Stimulated activated CD8-positive, alpha-beta memory T cell treated with anti-CD3 and anti-CD28 coated beads, Interleukin-4, amount 100 ng/mL, for 48 hours (primary cell): ENCODE measurements around the gene PRICKLE1.

ENCODE experiments used
- DNase-seq: peaks from one replicate; pipeline ENCODE4 v3.0.0-alpha.2; 2020

The PRICKLE1 gene

DNA sequence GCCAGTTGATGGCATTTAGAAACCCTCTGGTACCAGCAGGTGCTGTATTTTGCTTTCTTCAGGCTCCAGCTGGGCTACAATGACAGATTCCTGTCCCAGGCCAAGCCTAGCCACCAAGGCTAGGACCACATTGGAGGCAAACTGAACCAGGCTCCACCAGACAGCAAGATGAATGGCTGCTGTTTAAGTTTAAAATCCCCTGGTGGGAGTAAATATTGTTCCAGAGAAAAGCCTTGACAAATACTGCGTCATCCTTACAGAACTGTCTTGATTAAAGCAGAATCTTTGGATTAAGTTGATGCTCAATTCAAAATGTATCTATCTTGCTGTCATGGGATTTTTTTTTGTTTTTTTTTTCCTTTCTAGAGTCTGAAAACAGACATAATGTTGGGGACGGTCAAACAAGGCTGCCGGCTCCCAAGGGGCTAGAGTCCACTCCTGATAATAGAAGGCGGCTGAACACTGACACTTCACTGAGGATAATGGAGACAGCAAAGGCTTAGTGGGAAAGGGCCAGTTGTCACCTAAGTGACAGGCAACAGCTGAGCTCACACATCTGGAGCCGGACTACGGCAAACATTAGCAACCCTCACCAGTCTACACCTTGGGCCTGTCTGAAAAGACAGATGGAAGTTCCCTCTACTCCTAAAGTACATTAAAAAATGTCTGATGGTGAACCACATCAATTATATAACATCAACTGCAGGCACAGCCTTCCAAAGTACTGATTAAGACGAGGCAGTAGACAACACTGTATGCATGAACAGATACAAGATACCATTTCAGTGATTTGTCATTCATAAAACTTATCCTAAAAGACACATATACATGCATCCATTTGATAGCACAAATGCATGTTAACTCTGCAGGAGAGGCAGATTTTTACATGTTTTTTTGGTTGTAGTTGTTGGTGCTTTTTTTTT, 1.7 kb downstream of the PRICKLE1 start:
- DNase-seq, result no peak

- no peak for DNase-seq
Measured at GRCh38 chr12:42586268-42586667, 3.3 kb downstream of the PRICKLE1 start.

DNA sequence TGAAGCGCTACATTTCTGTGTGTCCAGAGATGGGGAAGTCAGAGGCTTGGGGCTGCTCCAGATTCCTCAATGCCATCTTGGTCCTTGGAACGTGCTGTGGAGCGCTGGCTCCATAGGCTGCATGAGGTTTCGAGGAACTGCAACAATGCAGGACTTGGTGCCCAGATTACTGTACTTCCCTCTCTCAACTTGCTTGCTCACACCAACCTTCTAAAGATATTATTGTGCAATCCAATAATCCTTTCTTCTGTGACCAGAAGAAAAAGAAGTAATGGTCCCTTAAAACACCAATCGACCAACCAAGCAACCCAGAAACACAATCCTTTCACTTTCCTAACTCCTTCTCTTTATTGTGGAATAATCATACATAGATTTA, 3.7 kb downstream of the PRICKLE1 start:
- no peak for DNase-seq

DNA sequence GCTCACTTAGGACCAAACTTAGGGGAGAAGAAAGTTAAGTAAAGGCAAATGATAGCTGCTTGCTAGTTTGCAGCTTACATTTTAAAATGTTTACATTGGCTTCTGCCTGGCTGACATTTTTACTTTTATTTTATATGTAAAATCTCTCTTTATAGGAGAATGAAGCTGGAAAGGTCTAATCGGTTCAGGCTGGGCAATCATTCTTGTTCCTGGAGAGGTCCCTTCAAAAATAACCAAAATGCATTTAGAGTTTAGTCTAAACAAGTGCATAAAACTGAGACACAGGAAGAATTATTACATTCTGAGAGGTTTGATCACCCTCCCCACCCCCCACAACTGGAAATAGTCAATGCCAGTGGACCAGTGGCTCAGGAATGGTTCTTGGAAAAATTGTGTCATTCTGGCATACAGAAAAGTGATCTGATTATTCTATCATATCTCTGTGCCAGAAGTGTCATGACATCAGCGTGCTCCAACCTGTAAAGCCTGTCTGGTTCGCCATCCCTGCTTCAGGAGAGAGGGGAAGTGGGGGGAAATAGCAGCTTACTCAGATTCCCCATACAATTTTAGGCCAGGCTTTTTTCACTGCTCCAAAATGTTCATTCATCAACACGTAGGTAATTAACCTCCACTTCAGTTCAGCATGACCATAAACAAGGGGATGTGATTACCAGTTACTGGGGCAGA, 4.2 kb downstream of the PRICKLE1 start:
- no peak for DNase-seq

- DNase-seq, result no peak
Measured at GRCh38 chr12:42584651-42585111, 4.9 kb downstream of the PRICKLE1 start.

DNA sequence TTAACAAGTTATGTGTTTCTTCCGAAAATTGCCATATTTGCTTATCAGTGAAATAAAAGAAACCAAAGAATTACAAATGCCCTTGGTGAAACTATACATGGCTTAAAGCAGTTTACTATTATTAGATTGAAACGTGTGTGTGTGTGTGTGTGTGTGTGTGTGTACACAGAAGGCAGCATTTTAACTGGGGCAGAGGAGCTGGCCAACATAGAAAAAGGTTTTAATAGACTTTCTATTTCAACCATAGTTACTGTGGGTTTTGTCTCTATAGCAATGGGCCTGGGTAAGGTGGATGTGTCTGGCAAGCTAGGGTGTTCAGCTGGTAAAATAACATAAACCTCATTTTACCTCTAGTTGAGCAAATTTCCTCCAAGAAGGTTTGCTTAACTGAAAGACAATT, 6.5 kb downstream of the PRICKLE1 start:
- DNase-seq, result no peak

GRCh38 chr12:42582498-42582897, 7.0 kb downstream of the PRICKLE1 start:
- DNase-seq, result no peak

GRCh38 chr12:42582050-42582449, 7.5 kb downstream of the PRICKLE1 start:
- DNase-seq, result no peak

DNA sequence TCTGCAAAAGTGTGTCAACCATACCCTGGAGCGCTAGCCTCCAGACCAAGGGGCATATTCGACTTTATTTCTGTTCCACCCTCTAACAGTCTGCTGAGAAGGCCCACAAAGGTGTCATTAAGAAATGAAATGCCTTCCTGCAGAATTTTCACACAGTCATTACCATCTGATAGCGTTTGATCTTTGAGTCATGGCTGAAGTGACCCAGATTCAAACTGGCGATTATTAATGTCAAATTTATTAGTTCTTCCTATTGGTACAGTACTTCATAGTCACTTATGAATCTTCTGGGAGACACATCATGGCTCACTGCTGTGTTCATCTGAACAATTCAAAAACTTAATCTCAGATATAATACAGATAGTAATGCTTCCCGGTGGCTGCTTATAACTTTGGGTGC, 13.2 kb downstream of the PRICKLE1 start:
- no peak for DNase-seq

- DNase-seq, result no peak
Measured at GRCh38 chr12:42575717-42576116, 13.8 kb downstream of the PRICKLE1 start.

GRCh38 chr12:42574851-42575266, 14.7 kb downstream of the PRICKLE1 start:
- no peak for DNase-seq

- no peak for DNase-seq
Measured at GRCh38 chr12:42571327-42572009, 18.1 kb downstream of the PRICKLE1 start.

DNA sequence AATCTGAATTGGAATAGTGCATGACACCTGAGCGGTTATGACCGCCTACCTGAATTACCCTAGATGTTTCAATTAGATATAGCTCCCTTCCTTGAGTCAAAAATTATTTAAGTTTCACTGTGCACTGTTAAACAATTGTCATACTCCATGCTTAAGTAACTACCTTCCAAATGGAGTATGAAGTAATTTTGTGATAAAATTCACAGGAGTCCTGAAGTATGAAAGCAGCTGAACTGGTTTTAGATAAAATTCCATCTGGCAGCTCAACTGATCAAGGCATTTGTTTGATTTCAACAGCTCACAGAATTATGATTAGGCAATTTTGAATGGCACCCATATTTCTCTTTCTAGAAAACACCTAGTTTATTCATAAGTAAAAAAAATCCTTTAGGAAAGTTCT, 19.5 kb downstream of the PRICKLE1 start:
- no peak for DNase-seq

- no peak for DNase-seq
Measured at GRCh38 chr12:42568952-42569915, 20.3 kb downstream of the PRICKLE1 start.

DNA sequence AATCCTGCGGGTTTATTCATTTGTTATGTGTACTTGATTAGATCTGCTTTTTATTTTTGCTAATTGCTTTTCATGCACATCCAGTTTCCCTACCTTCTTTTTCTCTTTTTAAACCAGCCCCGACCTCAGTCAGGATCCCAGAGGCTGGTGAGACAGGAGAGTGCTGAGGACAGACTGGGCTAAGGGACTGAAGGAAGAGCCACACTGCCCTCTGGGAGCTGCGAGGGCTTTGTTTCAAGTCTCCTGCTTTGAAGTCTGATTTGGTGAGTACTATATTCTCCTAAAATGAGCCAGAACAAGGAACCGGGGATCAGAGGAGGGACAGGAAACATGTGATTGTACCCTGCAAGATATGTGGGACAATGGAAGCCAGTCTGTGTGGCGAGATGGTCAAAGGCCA, 23.9 kb downstream of the PRICKLE1 start:
- DNase-seq, result no peak

DNA sequence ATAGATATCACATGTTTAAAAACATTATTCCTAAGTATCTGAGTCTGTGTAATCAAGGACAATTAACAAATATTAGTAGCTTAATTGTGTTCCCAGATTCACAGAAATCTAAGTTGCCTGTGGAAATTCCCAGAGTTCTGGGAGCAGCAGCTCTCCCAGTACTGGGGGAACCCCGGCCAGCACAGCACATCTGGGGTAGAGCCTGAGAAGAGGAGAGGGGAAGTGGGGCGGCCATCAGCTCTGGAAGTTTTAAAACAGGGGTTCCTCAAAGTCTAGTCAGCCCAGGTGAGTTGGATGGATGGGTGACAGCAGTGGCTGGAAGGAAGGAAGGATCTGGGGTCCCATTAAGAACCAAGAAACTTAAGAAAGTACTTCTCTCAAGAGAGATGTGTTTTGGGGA, 24.6 kb downstream of the PRICKLE1 start:
- no peak for DNase-seq

GRCh38 chr12:42564556-42564955, 25.0 kb downstream of the PRICKLE1 start:
- no peak for DNase-seq

DNA sequence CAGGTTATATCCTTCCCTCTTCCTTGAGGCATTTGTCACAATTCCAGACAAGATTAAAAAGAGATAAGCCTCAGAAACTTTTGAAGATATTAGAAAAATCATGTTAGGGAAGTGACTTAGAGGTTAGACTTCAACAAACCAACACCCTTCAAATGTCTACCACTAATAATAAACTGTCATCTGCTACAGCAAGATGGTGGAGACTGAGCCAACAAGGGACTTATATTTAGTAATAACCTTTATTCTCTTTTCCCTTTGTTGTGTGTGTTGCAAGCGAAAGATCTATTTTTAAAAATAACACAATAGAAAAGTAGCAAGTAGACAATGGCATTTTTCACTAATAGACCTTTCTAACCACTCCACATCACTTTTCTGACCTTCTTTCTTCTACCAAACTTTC, 28.6 kb downstream of the PRICKLE1 start:
- no peak for DNase-seq

- no peak for DNase-seq
Measured at GRCh38 chr12:42557586-42558172, 31.9 kb downstream of the PRICKLE1 start.

GRCh38 chr12:42556917-42557316, 32.6 kb downstream of the PRICKLE1 start:
- no peak for DNase-seq

DNA sequence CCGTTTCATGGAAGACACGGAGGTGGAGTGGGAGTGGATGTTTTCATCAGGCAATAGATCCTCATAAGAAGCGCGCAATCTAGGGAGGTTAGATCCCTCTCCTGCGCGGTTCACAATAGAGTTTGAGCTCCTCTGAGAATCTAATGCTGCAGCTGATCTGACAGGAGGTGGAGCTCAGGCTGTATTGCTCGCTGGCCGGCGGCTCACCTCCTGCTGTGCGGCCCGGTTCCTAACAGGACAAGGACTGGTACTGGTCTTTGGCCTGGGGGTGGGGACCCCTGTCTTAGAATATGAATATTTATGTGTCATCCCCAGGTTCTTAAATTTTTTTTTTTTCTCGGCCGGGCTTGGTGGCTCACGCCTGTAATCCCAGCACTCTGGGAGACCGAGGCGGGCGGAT, 36.7 kb downstream of the PRICKLE1 start:
- DNase-seq, result no peak

GRCh38 chr12:42550800-42551199, 38.7 kb downstream of the PRICKLE1 start:
- DNase-seq, result no peak
